WTC11 (cell line): ENCODE data around the gene PPP6R3.

Experiments used
- ATF3 ChIP-seq: sonication (generic); formaldehyde crosslinking; conservative IDR thresholded peaks from 2 replicates; pipeline ENCODE4 v1.8.1; 2022; ENCODE audit warnings: mild to moderate bottlenecking, missing genetic modification reagents
- CREM ChIP-seq: sonication (generic); formaldehyde crosslinking; IDR thresholded peaks from 2 replicates; pipeline ENCODE4 v1.8.1; 2022; ENCODE audit warnings: mild to moderate bottlenecking, missing genetic modification reagents, moderate library complexity
- E2F4 ChIP-seq: sonication (generic); formaldehyde crosslinking; IDR thresholded peaks from 2 replicates; pipeline ENCODE4 v1.8.1; 2022; ENCODE audit warnings: low read depth, mild to moderate bottlenecking, moderate library complexity, missing genetic modification reagents, borderline replicate concordance
- JUN ChIP-seq: sonication (generic); formaldehyde crosslinking; IDR thresholded peaks from 2 replicates; pipeline ENCODE4 v1.8.0; 2023; ENCODE audit warnings: mild to moderate bottlenecking, missing genetic modification reagents
- MAX ChIP-seq: sonication (generic); formaldehyde crosslinking; IDR thresholded peaks from 2 replicates; pipeline ENCODE4 v1.8.0; 2022; ENCODE audit warnings: mild to moderate bottlenecking, missing genetic modification reagents
- MXD4 ChIP-seq: fragments of 250-450 bp; sonication (Bioruptor Pico); IDR thresholded peaks from 2 replicates; pipeline ENCODE4 v1.8.0; 2021; ENCODE audit warnings: mild to moderate bottlenecking, moderate library complexity, borderline replicate concordance
- NFE2L1 ChIP-seq: sonication (generic); formaldehyde crosslinking; IDR thresholded peaks from 2 replicates; pipeline ENCODE4 v1.8.1; 2023; ENCODE audit warnings: missing genetic modification reagents
- NFYB ChIP-seq: sonication (generic); formaldehyde crosslinking; conservative IDR thresholded peaks from 2 replicates; pipeline ENCODE4 v1.8.0; 2022; ENCODE audit warnings: low read depth, missing genetic modification reagents
- SMAD4 ChIP-seq: sonication (generic); formaldehyde crosslinking; IDR thresholded peaks from 2 replicates; pipeline ENCODE4 v1.8.0; 2022; ENCODE audit warnings: mild to moderate bottlenecking, missing genetic modification reagents
- TF ChIP-seq, protein P1 (sequence below): fragments of 200-600 bp; IDR thresholded peaks from 2 replicates; pipeline ENCODE4 v1.8.0; 2022; ENCODE audit warnings: antibody characterized with exemption
- TF ChIP-seq, protein P2 (sequence below): fragments of 250-450 bp; sonication (Bioruptor Pico); IDR thresholded peaks from 2 replicates; pipeline ENCODE4 v2.1.2; 2022; ENCODE audit warnings: mild to moderate bottlenecking, moderate library complexity
- TF ChIP-seq, protein P3 (sequence below): sonication (generic); formaldehyde crosslinking; IDR thresholded peaks from 2 replicates; pipeline ENCODE4 v1.8.0; 2023; ENCODE audit warnings: missing genetic modification reagents
- TF ChIP-seq, protein P4 (sequence below): sonication (generic); formaldehyde crosslinking; IDR thresholded peaks from 2 replicates; pipeline ENCODE4 v1.8.0; 2022; ENCODE audit warnings: mild to moderate bottlenecking, missing genetic modification reagents
- TF ChIP-seq, protein P5 (sequence below): sonication (generic); formaldehyde crosslinking; IDR thresholded peaks from 2 replicates; pipeline ENCODE4 v1.8.0; 2022; ENCODE audit warnings: missing genetic modification reagents

DNA sequence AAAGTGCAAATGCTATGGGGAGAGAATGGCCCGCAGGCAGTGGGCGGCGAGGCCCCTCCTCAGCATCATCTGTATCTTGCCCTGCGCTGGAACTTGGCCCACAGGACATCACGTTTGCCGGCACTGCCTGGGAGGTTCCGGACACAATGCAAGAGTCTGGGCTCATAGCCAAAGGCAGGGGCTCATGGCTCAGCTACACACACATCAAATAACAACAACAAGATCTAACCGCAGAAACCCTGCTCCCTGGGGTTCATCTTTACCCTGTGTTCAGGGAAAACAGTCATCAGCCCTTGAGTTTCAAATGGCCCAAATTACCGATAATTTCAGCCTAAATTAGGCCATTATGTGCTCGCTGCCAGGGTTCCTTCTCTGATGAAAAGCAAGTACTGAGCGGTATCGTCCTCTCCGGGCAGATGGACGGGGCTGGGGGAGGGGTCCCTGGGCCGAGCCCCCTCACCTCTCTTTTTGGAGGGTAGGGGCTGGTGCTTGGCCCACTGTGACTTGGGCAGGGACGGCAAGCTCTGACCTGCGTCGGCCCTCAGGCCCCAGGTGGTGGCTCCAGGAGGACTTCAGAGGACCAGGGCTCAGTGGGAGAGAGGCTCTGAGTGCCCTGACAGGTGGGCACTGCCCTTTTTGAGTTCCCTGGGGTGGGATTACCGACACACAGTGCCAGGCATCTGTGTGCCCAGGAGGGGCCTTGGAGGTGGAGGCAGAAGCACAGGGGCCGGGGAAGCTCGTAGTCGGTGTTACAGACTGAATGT lies 198.8 kb downstream of the PPP6R3 start:
- TF ChIP-seq, protein P1, sequence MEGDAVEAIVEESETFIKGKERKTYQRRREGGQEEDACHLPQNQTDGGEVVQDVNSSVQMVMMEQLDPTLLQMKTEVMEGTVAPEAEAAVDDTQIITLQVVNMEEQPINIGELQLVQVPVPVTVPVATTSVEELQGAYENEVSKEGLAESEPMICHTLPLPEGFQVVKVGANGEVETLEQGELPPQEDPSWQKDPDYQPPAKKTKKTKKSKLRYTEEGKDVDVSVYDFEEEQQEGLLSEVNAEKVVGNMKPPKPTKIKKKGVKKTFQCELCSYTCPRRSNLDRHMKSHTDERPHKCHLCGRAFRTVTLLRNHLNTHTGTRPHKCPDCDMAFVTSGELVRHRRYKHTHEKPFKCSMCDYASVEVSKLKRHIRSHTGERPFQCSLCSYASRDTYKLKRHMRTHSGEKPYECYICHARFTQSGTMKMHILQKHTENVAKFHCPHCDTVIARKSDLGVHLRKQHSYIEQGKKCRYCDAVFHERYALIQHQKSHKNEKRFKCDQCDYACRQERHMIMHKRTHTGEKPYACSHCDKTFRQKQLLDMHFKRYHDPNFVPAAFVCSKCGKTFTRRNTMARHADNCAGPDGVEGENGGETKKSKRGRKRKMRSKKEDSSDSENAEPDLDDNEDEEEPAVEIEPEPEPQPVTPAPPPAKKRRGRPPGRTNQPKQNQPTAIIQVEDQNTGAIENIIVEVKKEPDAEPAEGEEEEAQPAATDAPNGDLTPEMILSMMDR: no peak
- TF ChIP-seq, protein P2, sequence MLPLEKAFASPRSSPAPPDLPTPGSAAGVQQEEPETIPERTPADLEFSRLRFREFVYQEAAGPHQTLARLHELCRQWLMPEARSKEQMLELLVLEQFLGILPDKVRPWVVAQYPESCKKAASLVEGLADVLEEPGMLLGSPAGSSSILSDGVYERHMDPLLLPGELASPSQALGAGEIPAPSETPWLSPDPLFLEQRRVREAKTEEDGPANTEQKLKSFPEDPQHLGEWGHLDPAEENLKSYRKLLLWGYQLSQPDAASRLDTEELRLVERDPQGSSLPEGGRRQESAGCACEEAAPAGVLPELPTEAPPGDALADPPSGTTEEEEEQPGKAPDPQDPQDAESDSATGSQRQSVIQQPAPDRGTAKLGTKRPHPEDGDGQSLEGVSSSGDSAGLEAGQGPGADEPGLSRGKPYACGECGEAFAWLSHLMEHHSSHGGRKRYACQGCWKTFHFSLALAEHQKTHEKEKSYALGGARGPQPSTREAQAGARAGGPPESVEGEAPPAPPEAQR (CRISPR knock-in tag): no peak
- TF ChIP-seq E2F4 (CRISPR knock-in tag) (no peak), CREM (CRISPR knock-in tag) (no peak), MXD4 (CRISPR knock-in tag) (no peak), NFE2L1 (CRISPR knock-in tag) (no peak), NFYB (CRISPR knock-in tag) (no peak), MAX (CRISPR knock-in tag) (no peak), JUN (no peak), SMAD4 (CRISPR knock-in tag) (no peak), ATF3 (no peak)
- TF ChIP-seq, protein P3, sequence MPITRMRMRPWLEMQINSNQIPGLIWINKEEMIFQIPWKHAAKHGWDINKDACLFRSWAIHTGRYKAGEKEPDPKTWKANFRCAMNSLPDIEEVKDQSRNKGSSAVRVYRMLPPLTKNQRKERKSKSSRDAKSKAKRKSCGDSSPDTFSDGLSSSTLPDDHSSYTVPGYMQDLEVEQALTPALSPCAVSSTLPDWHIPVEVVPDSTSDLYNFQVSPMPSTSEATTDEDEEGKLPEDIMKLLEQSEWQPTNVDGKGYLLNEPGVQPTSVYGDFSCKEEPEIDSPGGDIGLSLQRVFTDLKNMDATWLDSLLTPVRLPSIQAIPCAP (CRISPR knock-in tag): no peak
- TF ChIP-seq, protein P4, sequence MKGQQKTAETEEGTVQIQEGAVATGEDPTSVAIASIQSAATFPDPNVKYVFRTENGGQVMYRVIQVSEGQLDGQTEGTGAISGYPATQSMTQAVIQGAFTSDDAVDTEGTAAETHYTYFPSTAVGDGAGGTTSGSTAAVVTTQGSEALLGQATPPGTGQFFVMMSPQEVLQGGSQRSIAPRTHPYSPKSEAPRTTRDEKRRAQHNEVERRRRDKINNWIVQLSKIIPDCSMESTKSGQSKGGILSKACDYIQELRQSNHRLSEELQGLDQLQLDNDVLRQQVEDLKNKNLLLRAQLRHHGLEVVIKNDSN (CRISPR knock-in tag): no peak
- TF ChIP-seq, protein P5, sequence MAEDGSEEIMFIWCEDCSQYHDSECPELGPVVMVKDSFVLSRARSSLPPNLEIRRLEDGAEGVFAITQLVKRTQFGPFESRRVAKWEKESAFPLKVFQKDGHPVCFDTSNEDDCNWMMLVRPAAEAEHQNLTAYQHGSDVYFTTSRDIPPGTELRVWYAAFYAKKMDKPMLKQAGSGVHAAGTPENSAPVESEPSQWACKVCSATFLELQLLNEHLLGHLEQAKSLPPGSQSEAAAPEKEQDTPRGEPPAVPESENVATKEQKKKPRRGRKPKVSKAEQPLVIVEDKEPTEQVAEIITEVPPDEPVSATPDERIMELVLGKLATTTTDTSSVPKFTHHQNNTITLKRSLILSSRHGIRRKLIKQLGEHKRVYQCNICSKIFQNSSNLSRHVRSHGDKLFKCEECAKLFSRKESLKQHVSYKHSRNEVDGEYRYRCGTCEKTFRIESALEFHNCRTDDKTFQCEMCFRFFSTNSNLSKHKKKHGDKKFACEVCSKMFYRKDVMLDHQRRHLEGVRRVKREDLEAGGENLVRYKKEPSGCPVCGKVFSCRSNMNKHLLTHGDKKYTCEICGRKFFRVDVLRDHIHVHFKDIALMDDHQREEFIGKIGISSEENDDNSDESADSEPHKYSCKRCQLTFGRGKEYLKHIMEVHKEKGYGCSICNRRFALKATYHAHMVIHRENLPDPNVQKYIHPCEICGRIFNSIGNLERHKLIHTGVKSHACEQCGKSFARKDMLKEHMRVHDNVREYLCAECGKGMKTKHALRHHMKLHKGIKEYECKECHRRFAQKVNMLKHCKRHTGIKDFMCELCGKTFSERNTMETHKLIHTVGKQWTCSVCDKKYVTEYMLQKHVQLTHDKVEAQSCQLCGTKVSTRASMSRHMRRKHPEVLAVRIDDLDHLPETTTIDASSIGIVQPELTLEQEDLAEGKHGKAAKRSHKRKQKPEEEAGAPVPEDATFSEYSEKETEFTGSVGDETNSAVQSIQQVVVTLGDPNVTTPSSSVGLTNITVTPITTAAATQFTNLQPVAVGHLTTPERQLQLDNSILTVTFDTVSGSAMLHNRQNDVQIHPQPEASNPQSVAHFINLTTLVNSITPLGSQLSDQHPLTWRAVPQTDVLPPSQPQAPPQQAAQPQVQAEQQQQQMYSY: no peak
